ENCODE measurements around the gene TPST2. TPM values are rescaled to one million over a fixed set of nuclear protein-coding genes. Genes with fewer than 3 reads are reported as not detected.

TPST2 gene
- total RNA-seq, 1 donor, result 120 TPM

GRCh38 chr22:26508148-26508547, 81.8 kb downstream of the TPST2 start:
- DNase-seq (ENCODE audit: low read depth in 2 of 3, low spot score in 2 of 3), result no peak

GRCh38 chr22:26503758-26504157, 86.2 kb downstream of the TPST2 start:
- DNase-seq (ENCODE audit: low read depth in 2 of 3, low spot score in 2 of 3), result no peak

GRCh38 chr22:26502688-26503561, 87.0 kb downstream of the TPST2 start:
- peak; percentile 21 to 95 (median 94) for DNase-seq (ENCODE audit: low read depth in 2 of 3, low spot score in 2 of 3)

- DNase-seq (ENCODE audit: low read depth in 2 of 3, low spot score in 2 of 3), result no peak
These were observed 87.9 kb downstream of the TPST2 start for GRCh38 chr22:26501996-26502395.

GRCh38 chr22:26499188-26499703, 90.7 kb downstream of the TPST2 start:
- DNase-seq (ENCODE audit: low read depth in 2 of 3, low spot score in 2 of 3), result no peak

GRCh38 chr22:26496456-26496855, 93.5 kb downstream of the TPST2 start:
- DNase-seq (ENCODE audit: low read depth in 2 of 3, low spot score in 2 of 3), result no peak

- no peak for DNase-seq (ENCODE audit: low read depth in 2 of 3, low spot score in 2 of 3)
These were observed 95.4 kb downstream of the TPST2 start for GRCh38 chr22:26494506-26494905.

GRCh38 chr22:26492220-26492619, 97.7 kb downstream of the TPST2 start:
- DNase-seq (ENCODE audit: low read depth in 2 of 3, low spot score in 2 of 3), result no peak

GRCh38 chr22:26489447-26490036, 100.4 kb downstream of the TPST2 start:
- no peak for DNase-seq (ENCODE audit: low read depth in 2 of 3, low spot score in 2 of 3)

GRCh38 chr22:26487996-26488395, 101.9 kb downstream of the TPST2 start:
- DNase-seq (ENCODE audit: low read depth in 2 of 3, low spot score in 2 of 3), result no peak

GRCh38 chr22:26486394-26486793, 103.5 kb downstream of the TPST2 start:
- DNase-seq (ENCODE audit: low read depth in 2 of 3, low spot score in 2 of 3), result no peak

GRCh38 chr22:26485806-26486390, 104.0 kb downstream of the TPST2 start:
- peak in 2 of 3 donors; percentile 21 to 27 for DNase-seq (ENCODE audit: low read depth in 2 of 3, low spot score in 2 of 3)

GRCh38 chr22:26485013-26485412, 104.9 kb downstream of the TPST2 start:
- no peak for DNase-seq (ENCODE audit: low read depth in 2 of 3, low spot score in 2 of 3)

- DNase-seq (ENCODE audit: low read depth in 2 of 3, low spot score in 2 of 3), result no peak
These were observed 105.6 kb downstream of the TPST2 start for GRCh38 chr22:26484360-26484706.

GRCh38 chr22:26483439-26484359, 106.2 kb downstream of the TPST2 start, which contains the start of the genes HPS4 and SRRD:
HPS4 (minus strand) TSS chr22:26483783; CDS start chr22:26481762, 2,021 bp downstream.
SRRD (plus strand) TSS chr22:26483877; CDS start chr22:26483891, 14 bp downstream.
- peak; percentile 92 to 98 (median 94) for DNase-seq (ENCODE audit: low read depth in 2 of 3, low spot score in 2 of 3)

- no peak for DNase-seq (ENCODE audit: low read depth in 2 of 3, low spot score in 2 of 3)
These were observed 106.9 kb downstream of the TPST2 start for GRCh38 chr22:26483043-26483438.

- peak in 1 of 3 donors; percentile 8 for DNase-seq (ENCODE audit: low read depth in 2 of 3, low spot score in 2 of 3)
These were observed 107.8 kb downstream of the TPST2 start for GRCh38 chr22:26482161-26482560.

- no peak for DNase-seq (ENCODE audit: low read depth in 2 of 3, low spot score in 2 of 3)
These were observed 108.2 kb downstream of the TPST2 start for GRCh38 chr22:26481694-26482093.

GRCh38 chr22:26481112-26481693, 108.7 kb downstream of the TPST2 start:
- no peak for DNase-seq (ENCODE audit: low read depth in 2 of 3, low spot score in 2 of 3)

- no peak for DNase-seq (ENCODE audit: low read depth in 2 of 3, low spot score in 2 of 3)
These were observed 109.4 kb downstream of the TPST2 start for GRCh38 chr22:26480611-26480932.

All from hematopoietic multipotent progenitor cell (in vitro differentiated cells).